Colonic mucosa (tissue), 4 donors: ENCODE measurements around the gene MAB21L1. TPM values are rescaled to one million over a fixed set of nuclear protein-coding genes. Genes with fewer than 3 reads are reported as not detected.

Source experiments
- DNase-seq: peaks from one replicate; pipeline ENCODE4 v3.0.0-alpha.2; 2020
- H3K27ac ChIP-seq: fragments of 200-600 bp; one replicate; pipeline ENCODE4 v1.8.0; 2021
- H3K27me3 ChIP-seq: fragments of 200-600 bp; one replicate; pipeline ENCODE4 v1.8.0; 2021
- H3K36me3 ChIP-seq: fragments of 200-600 bp; one replicate; pipeline ENCODE4 v1.8.0; 2021
- H3K4me1 ChIP-seq: fragments of 200-600 bp; one replicate; pipeline ENCODE4 v1.8.0; 2021; ENCODE audit warnings: mild to moderate bottlenecking
- H3K4me3 ChIP-seq: fragments of 200-600 bp; one replicate; pipeline ENCODE4 v1.8.0; 2021
- H3K9ac ChIP-seq, 2 donors: one replicate each; pipeline ENCODE4 v1.7.0; 2013; ENCODE audit warnings: control low read depth in 2 of 2, low read depth in 2 of 2, low read length in 2 of 2
- H3K9me3 ChIP-seq: fragments of 200-600 bp; one replicate; pipeline ENCODE4 v1.8.0; 2021
- intact Hi-C: fragments of 100-400 bp; cut with DNase I; formaldehyde crosslinking; loops from one replicate; pipeline ENCODE4 v1.14.1; 2022
- total RNA-seq, 2 donors: library from RNA; stranded (reverse); fragmentation: NEBNext Ultra II Directional in 1 of 2; extraction: Animal tissue kit (Norgen Biotek cat#: 25700) in 1 of 2; gene quantifications; one replicate each; pipeline ENCODE4 v1.2.1, GENCODE V29; 2021
- TF ChIP-seq, protein P1 (sequence below): fragments of 200-600 bp; IDR thresholded peaks from one replicate; pipeline ENCODE4 v1.8.0; 2022; ENCODE audit warnings: antibody characterized with exemption, mild to moderate bottlenecking
- donor health status: healthy.
- donor health status: DM: no; HTN: no; CAD: no.
- donor health status: DM: no; HTN: no; CAD: no.

MAB21L1 gene
- total RNA-seq, 2 donors from 2014 or later, result 0.37 TPM; not detected in 1

- Histone ChIP-seq H3K4me1 (no peaks in the 10 kb centered on the region), H3K36me3 (no peaks in the 10 kb centered on the region), H3K4me3 (no peak overlapping the region), H3K27ac (no peak overlapping the region), H3K27me3 (peaks cover 5% of the 10 kb centered on the region), H3K9me3 (no peaks in the 10 kb centered on the region), H3K9ac (no peak overlapping the region)
- TF ChIP-seq, protein P1, sequence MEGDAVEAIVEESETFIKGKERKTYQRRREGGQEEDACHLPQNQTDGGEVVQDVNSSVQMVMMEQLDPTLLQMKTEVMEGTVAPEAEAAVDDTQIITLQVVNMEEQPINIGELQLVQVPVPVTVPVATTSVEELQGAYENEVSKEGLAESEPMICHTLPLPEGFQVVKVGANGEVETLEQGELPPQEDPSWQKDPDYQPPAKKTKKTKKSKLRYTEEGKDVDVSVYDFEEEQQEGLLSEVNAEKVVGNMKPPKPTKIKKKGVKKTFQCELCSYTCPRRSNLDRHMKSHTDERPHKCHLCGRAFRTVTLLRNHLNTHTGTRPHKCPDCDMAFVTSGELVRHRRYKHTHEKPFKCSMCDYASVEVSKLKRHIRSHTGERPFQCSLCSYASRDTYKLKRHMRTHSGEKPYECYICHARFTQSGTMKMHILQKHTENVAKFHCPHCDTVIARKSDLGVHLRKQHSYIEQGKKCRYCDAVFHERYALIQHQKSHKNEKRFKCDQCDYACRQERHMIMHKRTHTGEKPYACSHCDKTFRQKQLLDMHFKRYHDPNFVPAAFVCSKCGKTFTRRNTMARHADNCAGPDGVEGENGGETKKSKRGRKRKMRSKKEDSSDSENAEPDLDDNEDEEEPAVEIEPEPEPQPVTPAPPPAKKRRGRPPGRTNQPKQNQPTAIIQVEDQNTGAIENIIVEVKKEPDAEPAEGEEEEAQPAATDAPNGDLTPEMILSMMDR, result no peak
- DNase-seq, result no peak
- intact Hi-C loops, result no loop called here
Measured at GRCh38 chr13:35479706-35480105, 3.2 kb upstream of the MAB21L1 start.

GRCh38 chr13:35479038-35479492 is 2.6 kb upstream of the MAB21L1 start:
- peaks cover 5% of the 10 kb centered on the region for H3K27me3 ChIP-seq
- H3K27ac ChIP-seq, result no peak overlapping the region
- TF ChIP-seq, protein P1, result no peak
- no peak for DNase-seq
- no peaks in the 10 kb centered on the region for H3K9me3 ChIP-seq
- H3K4me1 ChIP-seq, result no peaks in the 10 kb centered on the region
- H3K36me3 ChIP-seq, result no peaks in the 10 kb centered on the region
- intact Hi-C loops, result no loop called here
- no peak overlapping the region for H3K4me3 ChIP-seq
- no peak overlapping the region for H3K9ac ChIP-seq

DNA sequence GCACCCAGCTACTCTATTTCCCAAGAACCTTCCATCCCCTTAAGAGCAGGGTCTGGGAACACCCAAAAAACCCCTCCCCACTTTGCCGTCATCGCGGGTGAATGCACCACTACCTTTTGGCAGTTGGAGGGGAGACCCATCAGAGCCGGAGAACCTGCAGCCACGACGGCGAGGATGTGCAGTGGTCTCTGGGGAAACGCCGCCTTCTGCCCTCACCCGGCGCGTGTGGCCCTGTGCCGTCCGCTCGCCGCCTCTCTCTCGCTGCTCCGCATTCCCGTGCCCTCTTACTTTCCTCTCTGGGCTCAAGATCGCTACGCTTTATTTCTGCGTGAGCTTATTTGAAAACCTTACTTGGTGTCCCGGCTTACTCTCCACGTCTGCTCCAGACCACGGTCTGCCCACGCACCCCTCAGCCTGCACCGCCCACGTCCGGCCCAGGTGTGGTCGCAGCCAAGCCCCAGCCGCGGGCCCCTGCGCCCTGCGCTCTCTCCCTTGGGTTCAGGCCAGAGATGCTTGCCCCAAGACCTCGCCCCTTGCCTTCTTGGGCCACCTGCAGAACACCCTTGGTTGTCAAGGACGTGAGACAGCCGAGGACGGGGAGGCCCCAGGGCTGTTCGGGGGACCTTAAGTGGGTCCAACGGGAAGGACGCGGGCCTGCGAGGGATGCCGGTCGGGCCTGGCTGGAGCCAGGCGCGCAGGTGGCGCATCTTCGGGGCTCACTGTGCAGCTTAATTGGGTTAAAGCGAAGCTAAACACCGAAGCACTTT is 2.0 kb upstream of the MAB21L1 start:
- intact Hi-C loops, result no loop called here
- H3K9me3 ChIP-seq, result no peaks in the 10 kb centered on the region
- peaks cover 5% of the 10 kb centered on the region for H3K27me3 ChIP-seq
- no peak overlapping the region for H3K27ac ChIP-seq
- DNase-seq, result no peak
- TF ChIP-seq, protein P1, result no peak
- H3K4me3 ChIP-seq, result no peak overlapping the region
- H3K9ac ChIP-seq, result no peak overlapping the region
- no peaks in the 10 kb centered on the region for H3K4me1 ChIP-seq
- H3K36me3 ChIP-seq, result no peaks in the 10 kb centered on the region

DNA sequence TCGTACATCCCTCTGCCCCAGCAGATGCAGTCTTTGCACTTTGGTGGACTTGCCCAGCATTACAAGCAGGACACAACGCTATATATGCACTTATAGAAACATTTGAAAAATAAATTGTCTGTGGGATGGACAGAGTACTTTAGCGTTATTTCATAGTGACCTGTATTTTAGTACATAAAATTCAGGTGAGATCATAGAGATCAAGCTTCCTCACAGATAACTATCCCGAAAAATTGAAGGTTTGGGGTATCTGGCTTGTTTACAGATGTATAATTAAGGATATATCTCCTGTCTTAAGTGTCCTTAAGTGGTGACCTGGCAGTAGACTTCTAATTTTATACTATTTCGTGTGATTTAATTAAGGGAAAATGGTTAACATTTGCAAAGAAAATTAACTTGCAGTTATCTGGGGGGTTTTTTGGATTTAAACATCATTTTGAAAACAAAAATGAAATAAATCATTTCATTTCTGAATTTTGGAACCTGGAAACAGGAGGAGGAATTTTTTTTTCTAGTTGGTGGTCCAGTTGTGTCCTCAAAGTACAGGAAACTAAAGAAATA is 977 bp upstream of the MAB21L1 start:
- Histone ChIP-seq H3K4me1 (no peaks in the 10 kb centered on the region), H3K27me3 (peaks cover 5% of the 10 kb centered on the region), H3K9me3 (no peaks in the 10 kb centered on the region), H3K9ac (no peak overlapping the region), H3K4me3 (no peak overlapping the region), H3K36me3 (no peaks in the 10 kb centered on the region), H3K27ac (no peak overlapping the region)
- intact Hi-C loops, result no loop called here
- TF ChIP-seq, protein P1, result no peak
- DNase-seq, result no peak

GRCh38 chr13:35475212-35475959 is 1.1 kb downstream of the MAB21L1 start:
- Histone ChIP-seq H3K27me3 (peaks cover 21% of the 10 kb centered on the region), H3K36me3 (no peaks in the 10 kb centered on the region), H3K9ac (peak overlapping the region in 1 of 2 donors; percentile 46), H3K9me3 (no peaks in the 10 kb centered on the region), H3K4me1 (no peaks in the 10 kb centered on the region), H3K27ac (no peak overlapping the region), H3K4me3 (peak overlapping the region; percentile 30)
- intact Hi-C loops, result no loop called here
- TF ChIP-seq, protein P1, result no peak
- DNase-seq, result peak; percentile 19
